GM21390 (cell line): Measurements from ENCODE around the gene CD46.
"Not testable (repeated sequence)": the region's sequence is repeated elsewhere in the genome, so short reads cannot be mapped to it uniquely, and the experiment has no call there.

Source experiments
- ATAC-seq: cut with Tn5 transposase; IDR thresholded peaks from one replicate; pipeline ENCODE4 v1.9.1; 2021; ENCODE audit not compliant: unreplicated experiment

Gene CD46

GRCh38 chr1:207750631-207751305 is 1.1 kb upstream of the CD46 start:
- no peak for ATAC-seq

DNA sequence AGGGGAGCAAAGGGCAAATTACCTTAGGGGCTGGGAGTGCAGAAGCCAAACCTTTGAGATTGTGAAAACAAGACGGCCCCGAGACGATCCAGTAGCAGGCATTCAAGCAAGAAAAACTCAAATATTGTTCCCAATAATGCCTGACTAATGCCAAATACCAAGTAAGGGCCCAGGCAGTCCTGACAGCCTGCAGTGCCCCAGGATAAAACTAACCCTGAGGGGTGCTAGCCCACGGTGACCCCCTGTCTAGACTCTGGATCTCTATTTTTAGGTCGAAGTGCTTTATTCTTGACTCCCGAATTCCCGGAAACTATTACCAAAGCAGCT is 428 bp upstream of the CD46 start:
- ATAC-seq, result peak; percentile 4

DNA sequence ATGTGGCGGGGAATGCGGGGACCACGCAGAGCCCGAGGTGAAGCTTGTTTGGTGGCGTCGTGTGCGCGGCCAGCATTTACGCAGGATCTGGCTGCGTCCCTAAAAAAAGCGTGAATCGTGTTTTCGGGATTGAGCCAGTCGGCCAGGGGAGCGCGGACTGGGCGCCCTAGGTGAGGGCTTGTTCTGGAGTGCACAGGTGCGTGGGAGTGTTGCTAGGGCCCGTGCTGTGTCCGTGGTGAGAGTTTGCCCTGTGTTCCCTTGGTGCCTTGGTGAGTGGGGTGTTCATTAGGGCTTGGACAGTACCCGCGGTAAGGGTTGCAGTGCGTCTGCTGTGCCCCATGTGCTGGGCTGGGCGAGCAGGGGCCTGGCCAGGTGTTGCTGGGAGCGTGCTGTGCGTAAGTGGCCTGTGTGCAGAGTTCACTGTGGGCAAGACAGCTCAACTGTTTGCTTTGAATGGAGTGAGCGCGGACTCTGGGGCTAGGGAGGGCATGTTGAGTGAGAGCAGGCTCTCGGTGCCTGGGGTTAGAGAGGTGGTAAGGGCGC is 673 bp downstream of the CD46 start:
- ATAC-seq, result peak; percentile 25

GRCh38 chr1:207753611-207754010 is 1.8 kb downstream of the CD46 start:
- no peak for ATAC-seq

GRCh38 chr1:207754011-207754410 is 2.2 kb downstream of the CD46 start:
- no peak for ATAC-seq

GRCh38 chr1:207754974-207755700 is 3.3 kb downstream of the CD46 start:
- no peak for ATAC-seq

GRCh38 chr1:207755846-207756693 is 4.2 kb downstream of the CD46 start:
- ATAC-seq, result no peak

DNA sequence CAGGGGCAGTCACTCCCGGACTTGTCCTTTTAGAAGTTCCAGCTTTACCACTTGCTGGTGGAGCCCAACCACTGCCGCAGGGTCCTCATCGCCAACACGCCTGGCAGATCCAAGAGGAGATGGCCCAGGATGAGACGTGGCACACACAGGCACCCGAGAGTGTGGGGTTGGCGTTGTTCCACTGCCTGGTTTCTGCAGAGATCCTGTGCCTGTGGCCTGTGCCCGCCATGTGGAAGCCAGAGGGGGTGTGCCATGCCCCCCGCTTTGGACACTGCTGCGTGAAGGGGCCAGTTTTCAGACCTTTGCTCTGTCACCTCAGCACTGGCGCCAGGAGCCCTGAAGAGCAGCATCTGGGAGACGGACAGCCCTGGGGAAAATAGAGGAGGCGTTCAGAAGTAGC is 10.8 kb downstream of the CD46 start:
- no peak for ATAC-seq

DNA sequence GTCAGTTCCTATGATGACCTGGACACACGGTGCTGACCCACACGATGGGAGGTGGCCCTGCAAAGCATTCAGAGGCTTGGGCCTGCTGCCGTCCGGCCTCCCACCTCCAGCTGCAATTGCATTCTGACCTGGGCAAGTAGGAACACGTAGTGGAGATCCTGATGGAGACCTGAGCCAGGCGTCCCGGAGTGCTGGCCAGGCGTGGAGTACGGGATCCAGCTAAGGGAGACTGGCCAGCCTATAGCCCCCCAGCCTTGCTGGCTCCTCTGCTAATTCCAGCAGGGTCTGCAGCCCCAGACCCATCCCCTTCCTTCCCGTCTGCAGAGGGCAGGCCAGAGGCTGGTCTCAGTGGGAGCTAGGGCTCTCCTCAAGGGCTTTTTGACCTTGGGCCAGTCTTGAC is 11.2 kb downstream of the CD46 start:
- ATAC-seq, result no peak

DNA sequence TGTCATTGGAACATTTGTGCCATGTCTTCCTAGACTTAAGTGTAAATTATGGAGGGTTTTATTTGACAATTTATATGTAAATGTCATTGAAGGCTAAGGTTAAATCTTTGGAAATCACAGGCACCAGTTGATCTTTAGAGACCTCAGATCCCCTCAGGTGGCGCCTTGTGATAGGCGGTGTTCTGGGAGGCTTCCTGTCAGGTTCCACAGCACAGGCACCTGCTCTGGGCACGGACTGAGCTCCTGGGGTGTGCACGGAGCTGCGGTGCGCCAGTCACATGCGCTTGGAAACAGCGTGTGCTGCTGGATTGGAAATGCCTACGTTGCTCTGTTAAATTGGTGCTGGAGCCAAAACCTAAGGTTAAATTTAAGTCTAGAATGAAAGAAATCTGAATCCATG is 12.1 kb downstream of the CD46 start:
- ATAC-seq, result no peak

DNA sequence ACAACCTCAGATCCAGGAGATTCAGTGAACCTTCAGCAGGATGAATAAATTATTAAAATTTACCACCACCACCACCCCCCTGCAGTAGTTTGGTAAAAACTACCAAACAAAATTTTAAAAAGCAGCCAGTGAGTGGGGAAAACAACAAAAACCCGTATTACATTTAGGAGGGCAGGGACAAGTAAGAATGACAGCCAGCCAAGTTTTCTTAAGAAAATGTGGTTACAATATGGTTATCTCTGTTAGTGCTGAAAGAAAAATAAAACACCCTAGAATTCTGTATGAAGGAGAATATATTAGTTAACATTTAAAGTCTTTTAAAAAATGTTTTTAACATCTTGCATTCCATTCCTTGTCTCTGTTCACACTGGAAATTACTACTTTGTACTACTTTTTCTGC is 14.7 kb downstream of the CD46 start:
- no peak for ATAC-seq

- ATAC-seq, result not testable (repeated sequence)
These were observed 18.7 kb downstream of the CD46 start for GRCh38 chr1:207770514-207770913.

- ATAC-seq, result not testable (repeated sequence)
These were observed 24.2 kb downstream of the CD46 start for GRCh38 chr1:207776045-207776444.

DNA sequence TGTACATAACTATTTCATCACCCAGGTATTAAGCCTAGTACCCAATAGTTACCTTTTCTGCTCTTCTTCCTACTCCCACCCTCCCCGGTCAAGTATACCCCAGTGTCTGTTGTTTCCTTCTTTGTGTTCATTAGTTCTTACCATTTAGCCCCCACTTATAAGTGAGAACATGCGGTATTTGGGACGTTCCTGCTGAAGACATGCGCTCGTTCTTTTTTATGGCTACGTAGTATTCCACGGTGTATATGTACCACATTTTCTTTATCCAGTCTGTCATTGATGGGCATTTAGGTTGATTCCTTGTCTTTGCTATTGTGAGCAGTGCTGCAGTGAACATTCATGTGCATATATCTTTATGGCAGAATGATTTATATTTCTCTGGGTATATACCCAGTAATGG is 25.6 kb downstream of the CD46 start:
- ATAC-seq, result not testable (repeated sequence)

DNA sequence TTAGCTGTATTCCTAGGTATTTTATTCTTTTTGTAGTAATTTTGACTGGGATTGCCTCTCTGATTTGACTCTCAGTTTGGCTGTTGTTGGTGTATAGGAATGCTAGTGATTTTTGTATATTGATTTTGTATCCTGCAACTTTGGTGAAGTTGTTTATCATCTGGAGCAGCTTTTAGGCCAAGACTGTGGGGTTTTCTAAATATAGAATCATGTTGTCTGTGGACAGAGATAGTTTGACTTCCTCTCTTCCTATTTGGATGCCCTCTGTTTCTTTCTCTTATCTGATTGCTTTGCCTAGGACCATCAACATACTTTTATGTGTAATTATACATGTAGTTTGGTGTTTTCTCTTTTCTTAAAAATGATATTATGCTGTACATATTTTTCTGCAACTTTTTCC is 27.2 kb downstream of the CD46 start:
- no peak for ATAC-seq

- no peak for ATAC-seq
These were observed 29.5 kb downstream of the CD46 start for GRCh38 chr1:207781312-207781711.

DNA sequence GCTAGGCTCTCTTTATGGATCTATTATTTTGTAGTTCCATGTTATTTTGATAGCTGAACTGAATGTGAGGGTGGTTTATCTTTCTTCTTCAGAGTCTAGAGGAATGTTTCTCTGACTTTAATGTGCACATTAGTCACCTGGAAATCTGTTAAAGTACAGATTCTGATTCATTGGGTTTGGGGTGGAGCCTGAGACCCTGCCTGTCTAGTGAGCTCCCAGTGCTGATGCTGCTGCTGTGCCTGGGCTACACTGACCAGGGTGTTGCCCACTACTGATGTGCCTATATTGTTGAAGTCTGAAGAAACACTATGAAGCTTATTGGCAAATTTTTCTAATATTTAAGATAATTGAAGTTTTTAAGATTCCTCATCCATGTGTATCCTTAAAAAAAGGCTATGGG is 35.9 kb downstream of the CD46 start:
- no peak for ATAC-seq

DNA sequence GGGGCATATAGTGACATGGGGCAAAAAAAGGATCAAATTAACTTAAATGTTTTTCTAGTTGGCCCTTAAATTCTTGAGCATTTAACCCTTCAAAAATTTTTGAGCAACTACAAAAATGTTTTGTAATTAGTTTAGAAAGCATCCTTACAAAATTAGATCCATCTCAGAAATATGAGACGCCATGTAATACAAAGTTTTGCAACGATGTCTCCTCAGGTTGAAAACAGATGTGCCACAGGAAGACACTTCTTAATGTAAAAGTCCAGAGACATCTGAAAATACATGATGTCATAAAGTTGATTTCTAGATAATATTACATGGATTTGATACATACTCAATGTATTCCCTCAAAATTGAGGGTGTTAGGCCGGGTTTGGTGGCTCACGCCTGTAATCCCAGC is 37.5 kb downstream of the CD46 start:
- no peak for ATAC-seq

GRCh38 chr1:207789792-207790787 is 38.2 kb downstream of the CD46 start:
- no peak for ATAC-seq

DNA sequence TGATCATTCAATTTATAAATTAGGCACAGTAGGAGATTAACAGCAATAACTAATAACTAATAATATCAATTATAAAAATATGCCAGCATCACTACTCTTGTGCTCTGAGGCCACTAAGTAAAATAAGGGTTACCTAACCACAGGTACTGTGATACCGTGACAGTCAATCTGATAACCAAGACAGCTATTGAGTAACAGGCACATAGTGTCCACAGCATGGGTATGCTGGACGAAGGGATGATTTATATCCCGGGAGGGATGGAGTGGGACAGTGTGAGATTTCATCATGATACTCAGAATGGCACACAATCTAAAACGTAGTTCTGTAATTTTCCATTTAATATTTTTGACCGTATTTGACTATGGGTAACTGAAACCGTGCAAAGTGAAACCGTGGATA is 39.4 kb downstream of the CD46 start:
- no peak for ATAC-seq

- no peak for ATAC-seq
These were observed 41.5 kb downstream of the CD46 start for GRCh38 chr1:207793327-207793726.
